Measurements from ENCODE around the gene CNTNAP1.

GRCh38 chr17:42660692-42661345, 21.5 kb upstream of the CNTNAP1 start:
- TF ChIP-seq CTCF (conservative IDR thresholded peaks at IDR 0.05; ENCODE audit: low read depth, low read length), result no peak
- no peak for TF ChIP-seq EZH2 (IDR thresholded peaks at IDR 0.05; ENCODE audit: borderline replicate concordance, low read depth, low read length, poor library complexity, severe bottlenecking)

Measured in A673 (cell line).